ENCODE measurements around the gene SHLD2.
A peak's percentile ranks its signal among the peaks of the same experiment; 100 is the strongest.
"Not testable (repeated sequence)": the region's sequence is repeated elsewhere in the genome, so short reads cannot be mapped to it uniquely, and the experiment has no call there.

The SHLD2 gene

GRCh38 chr10:87094373-87095235 lies at the start of gene SHLD2, which contains the start of gene GLUD1:
Gene SHLD2 (plus strand): TSS chr10:87095206. CDS start chr10:87151355, 56,149 bp downstream.
Gene GLUD1 (minus strand): TSS chr10:87094843. CDS start chr10:87094769, 74 bp downstream.
- DNase-seq, result peak; percentile 38

- no peak for DNase-seq
Measured at GRCh38 chr10:87045434-87045938, 49.5 kb upstream of the SHLD2 start.

GRCh38 chr10:87053111-87053510 lies 41.9 kb upstream of the SHLD2 start:
- no peak for DNase-seq

- DNase-seq, result no peak
Measured at GRCh38 chr10:87053577-87054181, 41.3 kb upstream of the SHLD2 start.

GRCh38 chr10:87054373-87055295 lies 40.4 kb upstream of the SHLD2 start:
- DNase-seq, result no peak

GRCh38 chr10:87058171-87058570 lies 36.8 kb upstream of the SHLD2 start:
- no peak for DNase-seq

GRCh38 chr10:87059401-87059800 lies 35.6 kb upstream of the SHLD2 start:
- DNase-seq, result no peak

- no peak for DNase-seq
Measured at GRCh38 chr10:87060280-87060928, 34.6 kb upstream of the SHLD2 start.

GRCh38 chr10:87064651-87065050 lies 30.4 kb upstream of the SHLD2 start:
- DNase-seq, result no peak

GRCh38 chr10:87066178-87066577 lies 28.8 kb upstream of the SHLD2 start:
- DNase-seq, result no peak

- no peak for DNase-seq
Measured at GRCh38 chr10:87066865-87067264, 28.1 kb upstream of the SHLD2 start.

GRCh38 chr10:87068281-87068680 lies 26.7 kb upstream of the SHLD2 start:
- no peak for DNase-seq

GRCh38 chr10:87072449-87072848 lies 22.6 kb upstream of the SHLD2 start:
- DNase-seq, result no peak

- DNase-seq, result not testable (repeated sequence)
Measured at GRCh38 chr10:87076421-87076820, 18.6 kb upstream of the SHLD2 start.

GRCh38 chr10:87079106-87079836 lies 15.7 kb upstream of the SHLD2 start:
- no peak for DNase-seq

- DNase-seq, result not testable (repeated sequence)
Measured at GRCh38 chr10:87080621-87081020, 14.4 kb upstream of the SHLD2 start.

GRCh38 chr10:87081574-87081973 lies 13.4 kb upstream of the SHLD2 start:
- DNase-seq, result not testable (repeated sequence)

GRCh38 chr10:87082219-87082618 lies 12.8 kb upstream of the SHLD2 start:
- not testable (repeated sequence) for DNase-seq

GRCh38 chr10:87083576-87084290 lies 11.3 kb upstream of the SHLD2 start:
- not testable (repeated sequence) for DNase-seq

- DNase-seq, result not testable (repeated sequence)
Measured at GRCh38 chr10:87084291-87084782, 10.7 kb upstream of the SHLD2 start.

GRCh38 chr10:87085537-87085936 lies 9.5 kb upstream of the SHLD2 start:
- no peak for DNase-seq
